ENCODE results near the gene ACTRT2. TPM values are rescaled to one million over a fixed set of nuclear protein-coding genes. Genes with fewer than 3 reads are reported as not detected.
A peak's percentile ranks its signal among the peaks of the same experiment; 100 is the strongest.

The ACTRT2 gene
- total RNA-seq, 1 experiment from 2014 or later: not detected

DNA sequence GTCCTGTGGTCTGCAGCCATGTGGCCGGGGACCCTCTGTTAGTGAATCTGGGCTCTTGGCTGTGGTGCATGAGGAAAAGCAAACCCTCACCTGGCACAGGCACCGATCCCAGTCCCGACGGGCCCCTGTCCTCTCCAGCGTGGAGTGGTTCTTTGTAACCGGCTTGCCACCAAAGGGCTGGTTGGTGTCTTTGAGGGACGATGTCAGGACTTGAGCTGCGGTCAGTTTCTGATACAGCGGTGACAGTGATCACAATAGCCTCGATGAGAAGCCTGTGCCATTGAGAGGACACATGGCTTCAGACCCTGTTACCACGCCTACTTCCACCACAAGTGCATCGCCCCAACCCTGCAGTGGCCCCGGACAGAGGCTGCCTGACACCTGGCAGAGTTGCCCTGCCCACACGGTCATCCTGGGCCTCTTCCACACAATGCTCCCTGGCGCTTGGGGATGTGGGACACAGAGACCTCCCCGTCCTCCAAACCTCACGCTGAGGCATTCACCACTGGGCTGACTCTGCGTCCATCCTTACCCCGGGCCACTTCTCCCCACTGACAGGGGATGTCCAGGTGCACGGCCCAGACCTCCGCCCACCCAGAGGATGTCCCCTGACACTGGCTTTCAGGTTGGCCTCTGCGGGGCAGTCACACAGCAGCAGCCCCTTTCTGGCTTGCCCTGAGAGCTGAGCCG lies 18.8 kb upstream of the ACTRT2 start:
- no peak for DNase-seq (ENCODE audit: low read depth)

DNA sequence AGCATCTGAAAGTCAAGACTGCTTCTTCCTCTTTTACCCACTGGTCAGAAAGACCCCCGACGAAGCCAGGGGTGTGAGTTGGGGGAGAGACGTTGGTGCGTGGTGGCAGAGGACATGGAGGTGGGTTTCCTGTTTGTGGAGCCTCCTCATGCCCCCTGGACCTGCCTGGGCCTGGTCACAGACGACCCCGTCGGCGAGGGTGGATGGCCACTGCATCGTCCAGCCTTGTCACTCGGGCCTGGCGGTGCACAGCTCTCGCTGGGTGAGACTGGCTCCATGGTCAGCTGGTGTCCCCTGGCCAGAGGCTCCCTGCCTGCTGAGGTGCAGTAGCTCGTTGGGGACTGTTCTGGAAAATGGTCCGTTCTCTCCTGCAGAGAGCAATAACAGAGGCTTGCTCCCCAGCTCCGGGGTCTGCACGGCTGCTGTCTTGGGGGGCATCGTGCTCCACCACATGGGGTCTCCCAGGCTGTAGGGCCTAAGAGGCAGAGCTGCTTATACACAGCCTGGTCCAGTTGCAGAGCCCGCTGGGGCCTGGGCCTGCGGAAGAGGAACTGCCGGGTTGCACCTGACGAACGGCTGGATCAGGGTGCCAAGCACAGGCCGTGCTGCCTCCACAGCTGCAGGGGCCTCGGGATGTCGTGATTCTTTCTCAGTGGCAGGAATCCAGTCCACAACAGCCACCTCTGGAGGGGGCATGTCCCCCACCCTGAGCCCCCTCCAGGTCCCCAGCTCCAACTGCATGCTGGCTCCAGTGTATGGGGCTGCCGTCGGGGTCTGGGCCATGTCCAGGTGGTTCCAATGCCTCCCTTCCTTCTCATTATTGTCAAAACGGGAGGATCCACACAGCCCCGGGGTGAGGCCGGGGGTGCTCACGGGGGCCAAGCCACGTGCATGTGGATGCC lies 18.0 kb upstream of the ACTRT2 start:
- no peak for DNase-seq (ENCODE audit: low read depth)

DNA sequence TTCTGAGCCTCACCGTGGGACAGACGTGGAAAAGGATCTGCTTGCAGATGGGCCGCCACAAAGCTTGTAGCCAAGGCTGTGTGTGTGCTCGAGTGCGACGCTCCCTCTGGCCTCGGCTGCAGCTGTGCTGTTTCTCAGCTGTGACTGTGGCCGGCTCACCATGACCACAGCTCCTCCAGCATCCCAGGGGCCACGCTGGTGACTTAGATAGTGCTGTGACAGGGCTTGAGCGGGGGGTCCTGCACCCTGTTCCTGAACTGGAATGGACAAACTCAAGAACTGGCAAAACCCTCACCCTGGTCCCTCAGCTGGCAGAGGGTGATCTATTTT lies 17.4 kb upstream of the ACTRT2 start:
- no peak for DNase-seq (ENCODE audit: low read depth)

GRCh38 chr1:3004285-3005205 lies 16.7 kb upstream of the ACTRT2 start:
- no peak for DNase-seq (ENCODE audit: low read depth)

GRCh38 chr1:3005771-3006170 lies 15.5 kb upstream of the ACTRT2 start:
- DNase-seq (ENCODE audit: low read depth): no peak

GRCh38 chr1:3007298-3008147 lies 13.7 kb upstream of the ACTRT2 start:
- DNase-seq (ENCODE audit: low read depth): no peak

- no peak for DNase-seq (ENCODE audit: low read depth)
Measured at GRCh38 chr1:3009021-3009420, 12.2 kb upstream of the ACTRT2 start.

- no peak for DNase-seq (ENCODE audit: low read depth)
Measured at GRCh38 chr1:3009556-3009955, 11.7 kb upstream of the ACTRT2 start.

DNA sequence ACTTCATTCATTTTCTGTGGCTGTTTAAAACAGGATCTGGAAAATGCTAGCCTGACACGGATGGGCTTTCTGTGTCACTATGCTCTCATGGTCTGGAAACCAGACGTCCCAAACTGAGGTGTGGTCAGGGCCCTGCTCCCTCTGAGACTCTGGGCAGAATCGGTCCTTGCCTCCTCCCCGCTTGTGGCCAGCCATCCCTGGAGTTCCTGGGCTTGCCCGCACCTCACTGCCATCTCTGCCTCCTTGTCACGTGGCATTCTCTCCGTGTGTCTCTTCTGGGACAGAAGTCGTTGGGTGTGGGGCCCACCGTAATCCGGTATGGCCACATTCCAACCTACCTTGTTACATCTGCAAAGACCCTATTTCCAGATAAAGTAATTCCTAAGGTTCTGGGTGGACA lies 10.1 kb upstream of the ACTRT2 start:
- no peak for DNase-seq (ENCODE audit: low read depth)

DNA sequence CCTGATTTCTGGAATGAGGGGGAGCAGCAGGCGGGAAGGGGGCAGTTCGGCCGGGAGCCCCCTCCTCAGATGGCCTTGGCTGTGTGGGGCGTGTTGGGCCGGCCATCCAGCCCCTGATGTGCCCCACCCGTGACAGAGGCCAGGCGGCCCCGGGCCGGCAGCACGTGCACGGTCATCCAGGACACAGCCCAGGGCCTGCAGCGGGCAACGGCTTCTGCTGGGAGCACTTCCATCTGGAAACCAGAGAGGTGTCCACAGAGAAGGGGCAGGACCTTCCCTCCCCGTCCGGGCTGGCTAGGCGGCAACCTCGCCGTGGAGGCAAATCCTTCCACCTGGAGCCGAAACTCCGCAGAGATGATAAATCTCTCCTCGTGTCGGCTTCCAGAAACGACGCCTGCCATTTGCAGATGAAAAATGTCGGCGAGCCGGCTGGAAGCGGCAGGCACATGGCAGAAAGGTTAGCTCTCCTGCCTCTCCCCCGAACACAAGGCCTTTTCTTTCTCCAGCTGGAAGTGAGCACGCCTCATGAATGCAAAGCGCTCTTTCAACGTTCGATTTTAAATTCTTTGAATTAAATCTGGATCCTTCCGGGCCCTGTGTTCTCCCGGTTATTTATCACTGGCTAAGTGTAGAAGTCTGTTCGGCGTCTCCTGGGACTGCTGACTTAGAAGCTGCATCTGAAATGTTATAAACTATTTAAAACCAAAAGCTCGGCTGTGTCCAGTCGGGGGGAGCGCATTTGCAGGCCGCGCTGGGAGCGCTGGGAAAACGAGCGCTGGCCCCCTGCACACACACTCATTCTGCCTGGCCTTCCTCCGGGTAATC lies 9.4 kb upstream of the ACTRT2 start:
- DNase-seq (ENCODE audit: low read depth): peak; percentile 19

DNA sequence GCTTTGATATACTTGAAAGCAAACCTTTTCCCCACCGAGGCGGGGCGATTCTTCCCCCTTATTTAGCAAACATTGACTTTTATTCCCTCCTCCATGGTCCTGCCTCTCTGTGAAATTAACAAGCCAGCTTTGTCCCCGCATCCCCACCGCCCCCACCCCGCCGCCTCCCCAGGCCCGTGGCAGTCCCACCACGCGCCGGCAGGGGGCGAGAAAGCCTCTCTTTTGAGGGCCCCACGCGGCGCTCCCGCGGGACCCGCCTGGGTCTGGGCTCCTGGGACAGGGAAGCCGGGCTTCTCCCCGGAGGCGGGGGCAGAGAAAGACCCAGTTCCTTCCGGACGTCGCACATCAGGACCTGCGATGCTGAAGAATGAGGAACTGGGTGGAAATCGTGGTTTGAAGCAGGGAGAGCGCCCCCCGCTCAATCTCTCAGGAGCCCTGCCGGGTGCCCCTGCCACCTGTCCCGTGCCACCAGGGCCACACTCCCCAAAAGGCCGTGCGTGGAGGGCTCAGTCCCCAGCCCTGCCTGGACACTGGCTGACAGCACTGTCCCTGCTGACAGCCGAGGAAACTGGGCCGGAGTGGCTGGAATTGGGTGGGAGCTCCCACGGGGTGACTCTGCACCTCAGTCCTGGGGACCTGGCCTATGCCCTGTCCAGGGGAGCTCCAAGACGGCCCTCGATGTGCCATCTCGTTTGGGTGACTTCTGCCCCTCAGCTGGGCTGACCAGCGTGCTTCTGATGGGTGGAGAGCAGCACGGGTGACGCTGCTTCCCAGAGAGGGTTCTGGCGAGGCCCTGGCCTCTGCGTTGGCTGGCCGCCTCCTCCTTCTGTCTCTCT lies 8.6 kb upstream of the ACTRT2 start:
- peak; percentile 52 for DNase-seq (ENCODE audit: low read depth)

DNA sequence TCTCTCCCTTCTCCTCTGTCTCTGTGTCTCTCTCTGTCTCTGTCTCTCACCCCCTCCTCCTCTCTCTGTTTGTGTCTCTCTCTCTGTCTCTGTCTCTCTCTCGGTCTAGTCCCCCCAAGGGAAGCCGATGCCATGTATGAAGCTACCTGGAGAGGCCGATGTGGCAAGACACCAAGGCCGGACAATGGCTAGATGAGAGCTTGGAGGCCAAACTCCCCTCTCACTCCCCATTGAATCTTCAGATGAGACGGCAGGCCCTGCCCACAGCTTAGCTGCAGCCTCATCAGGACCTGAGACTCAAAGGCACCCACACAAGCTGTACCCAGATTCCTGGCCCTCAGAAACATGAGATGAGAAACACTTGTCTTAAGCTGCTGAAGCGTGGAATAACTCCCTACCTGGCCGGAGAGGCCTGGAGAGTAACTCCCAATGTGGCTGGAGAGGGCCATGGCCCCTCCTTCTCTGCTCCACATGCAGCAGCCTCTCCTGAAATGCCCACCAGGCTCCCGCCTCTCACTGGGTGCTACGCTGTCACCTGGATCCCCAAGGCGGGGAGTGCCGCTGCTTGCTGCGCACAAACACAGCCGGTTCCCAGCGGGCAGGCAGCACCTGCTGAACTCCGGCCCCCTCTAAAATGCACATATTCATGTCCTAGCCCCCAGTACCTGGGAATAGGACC lies 7.8 kb upstream of the ACTRT2 start:
- no peak for DNase-seq (ENCODE audit: low read depth)

DNA sequence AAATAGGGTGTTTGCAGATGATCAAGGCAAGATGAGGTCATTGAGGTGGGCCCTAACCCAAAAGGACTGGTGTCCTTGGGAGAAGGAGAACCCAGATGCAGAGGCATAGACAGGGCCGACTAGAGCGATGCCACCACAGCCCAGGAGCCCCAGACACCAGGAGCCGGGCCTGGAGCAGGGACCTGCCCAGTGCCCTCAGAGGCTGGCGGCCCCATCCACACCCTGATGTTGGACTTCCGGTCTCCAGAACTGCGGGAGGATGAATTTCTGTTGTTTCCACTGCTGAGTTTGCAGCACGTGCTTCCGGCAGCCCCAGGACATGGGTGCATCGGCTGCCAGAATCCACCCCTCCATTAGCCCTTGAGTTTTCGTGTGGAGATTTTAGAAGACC lies 7.2 kb upstream of the ACTRT2 start:
- DNase-seq (ENCODE audit: low read depth): no peak

DNA sequence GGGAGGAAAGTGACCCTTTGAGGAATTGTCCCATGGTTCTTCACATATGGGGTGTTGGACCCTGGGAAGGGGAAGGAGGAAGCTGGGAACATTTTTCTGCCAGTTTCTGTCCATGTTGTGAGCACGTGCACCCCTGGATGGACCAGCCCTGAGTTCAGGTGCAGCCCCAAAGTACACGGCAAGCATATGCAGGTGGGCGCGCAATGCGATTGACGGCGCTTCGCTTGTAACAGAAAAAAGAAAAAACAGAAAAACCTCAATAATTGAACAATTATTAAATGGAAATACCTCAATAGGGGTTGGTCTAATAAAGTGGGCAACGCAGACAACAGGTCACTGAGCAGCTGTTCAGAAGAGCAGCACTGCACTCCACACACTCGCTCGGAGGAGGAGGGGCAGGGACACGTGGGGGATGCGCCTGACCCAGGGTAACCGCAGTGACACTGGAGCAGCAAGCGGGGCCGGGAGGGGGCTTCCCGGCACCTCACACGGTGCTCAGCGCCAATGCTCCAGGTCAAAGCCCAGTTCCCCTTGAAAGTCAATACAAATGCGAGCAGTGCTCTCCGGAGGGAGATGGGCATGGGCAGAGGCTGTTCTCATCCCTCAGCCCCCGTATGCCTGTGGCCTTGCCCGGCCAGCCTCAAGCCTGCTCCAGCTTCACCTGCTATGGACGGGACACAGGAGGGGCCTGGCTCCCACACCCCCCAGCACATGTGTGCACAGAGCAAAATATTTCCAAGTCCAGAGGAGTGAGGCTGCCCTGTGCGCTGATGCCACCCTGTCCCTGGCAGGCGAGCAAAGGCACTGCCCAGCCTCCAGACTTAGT lies 6.6 kb upstream of the ACTRT2 start:
- DNase-seq (ENCODE audit: low read depth): no peak

DNA sequence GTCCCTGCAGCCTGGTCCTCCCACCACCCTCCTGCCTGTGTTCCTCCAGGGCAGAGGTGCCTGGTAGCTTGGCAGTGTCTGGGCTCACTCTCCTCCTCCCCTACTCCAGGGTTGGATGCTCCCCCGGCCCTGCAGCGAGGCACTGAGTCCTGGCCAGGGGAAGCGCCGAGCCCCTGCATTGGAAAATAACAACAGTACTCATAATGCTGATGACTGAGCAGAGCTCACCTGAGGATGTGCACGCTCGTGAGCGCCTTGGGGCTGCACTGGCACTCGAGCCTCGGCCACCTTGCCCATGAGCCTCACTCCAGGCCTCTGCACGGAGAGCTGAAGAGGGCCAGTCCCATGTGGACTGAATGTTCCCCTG lies 6.0 kb upstream of the ACTRT2 start:
- DNase-seq (ENCODE audit: low read depth): no peak

- no peak for DNase-seq (ENCODE audit: low read depth)
Measured at GRCh38 chr1:3015744-3016143, 5.5 kb upstream of the ACTRT2 start.

GRCh38 chr1:3016641-3017439 lies 4.4 kb upstream of the ACTRT2 start:
- no peak for DNase-seq (ENCODE audit: low read depth)

All from Daoy (cell line).